T47D (cell line): ENCODE measurements around the gene RING1.
A peak's percentile ranks its signal among the peaks of the same experiment; 100 is the strongest.

ENCODE experiments used
- DNase-seq, 2 experiments: peaks; one replicate each; pipeline versions ENCODE4 v3.0.0 to v3.0.0-alpha.2; 2011 to 2012; ENCODE audit warnings: low read depth in 1 of 2, low spot score in 1 of 2
- JUND ChIP-seq: IDR thresholded peaks from 2 replicates; pipeline ENCODE4 v1.6.1; 2012; ENCODE audit warnings: low read depth
- in situ Hi-C: cut with HindIII; loops from 2 replicates; pipeline ENCODE4 v1.10.0; 2016; ENCODE audit warnings: low sequenced_read_pairs, low pct_unique_long_range_greater_than_20kb

Gene RING1

GRCh38 chr6:33167374-33168283, 40.7 kb upstream of the RING1 start:
- no peak for TF ChIP-seq JUND

GRCh38 chr6:33168284-33168601, 40.1 kb upstream of the RING1 start:
- DNase-seq = no peak
- in situ Hi-C loops = no loop called here
- no peak for TF ChIP-seq JUND

More at GRCh38 chr6:33167374-33168283, 40.7 kb upstream of the RING1 start:
- in situ Hi-C loops = no loop called here
- DNase-seq = no peak

- TF ChIP-seq JUND = no peak
- in situ Hi-C loops = no loop called here
- no peak for DNase-seq
Observed at GRCh38 chr6:33168639-33169038, 39.7 kb upstream of the RING1 start.

- in situ Hi-C loops = no loop called here
- DNase-seq = no peak
- TF ChIP-seq JUND = no peak
Observed at GRCh38 chr6:33169291-33170175, 38.8 kb upstream of the RING1 start.

- no peak for DNase-seq
- no peak for TF ChIP-seq JUND
- in situ Hi-C loops = no loop called here
Observed at GRCh38 chr6:33170176-33171015, 37.9 kb upstream of the RING1 start.

- in situ Hi-C loops = no loop called here
- TF ChIP-seq JUND = no peak
- no peak for DNase-seq
Observed at GRCh38 chr6:33171016-33171879, 37.1 kb upstream of the RING1 start.

- no peak for TF ChIP-seq JUND
- in situ Hi-C loops = no loop called here
- no peak for DNase-seq
Observed at GRCh38 chr6:33171880-33172687, 36.2 kb upstream of the RING1 start.

GRCh38 chr6:33172688-33173534, 35.4 kb upstream of the RING1 start:
- no peak for TF ChIP-seq JUND
- peak; percentile 72 to 87 for DNase-seq
- in situ Hi-C loops = no loop called here

GRCh38 chr6:33173535-33174180, 34.6 kb upstream of the RING1 start:
- no peak for DNase-seq
- in situ Hi-C loops = no loop called here
- TF ChIP-seq JUND = no peak

GRCh38 chr6:33174784-33175183, 33.5 kb upstream of the RING1 start:
- TF ChIP-seq JUND = no peak
- in situ Hi-C loops = no loop called here
- DNase-seq = no peak
